HG02943 (cell line): Measurements from ENCODE around the gene VIPR2.
"Not testable (repeated sequence)": the region's sequence is repeated elsewhere in the genome, so short reads cannot be mapped to it uniquely, and the experiment has no call there.

ENCODE experiments used
- ATAC-seq: cut with Tn5 transposase; IDR thresholded peaks from one replicate; pipeline ENCODE4 v1.9.1; 2021; ENCODE audit warnings: mild to moderate bottlenecking, low read depth, moderate library complexity; ENCODE audit not compliant: unreplicated experiment

Gene VIPR2

DNA sequence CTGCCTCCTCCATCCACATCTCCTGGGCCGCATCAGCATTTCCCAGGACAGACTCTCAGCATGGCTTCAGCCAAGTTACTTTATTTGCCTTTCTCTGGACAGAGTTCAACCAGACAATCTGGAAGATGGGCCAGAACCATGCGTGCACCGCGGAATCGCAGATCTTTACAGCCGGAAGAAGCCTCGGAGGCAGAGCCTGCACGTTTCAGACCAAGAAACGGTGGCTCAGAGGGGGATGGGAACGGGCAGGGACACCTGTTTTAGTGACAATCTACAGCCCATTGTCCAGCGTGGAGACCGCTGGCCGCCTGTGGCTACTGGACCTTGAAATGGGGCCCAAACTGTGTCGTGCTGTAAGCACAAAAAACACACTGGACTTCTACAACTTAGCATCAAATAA, 3.5 kb downstream of the VIPR2 start:
- ATAC-seq, result no peak

DNA sequence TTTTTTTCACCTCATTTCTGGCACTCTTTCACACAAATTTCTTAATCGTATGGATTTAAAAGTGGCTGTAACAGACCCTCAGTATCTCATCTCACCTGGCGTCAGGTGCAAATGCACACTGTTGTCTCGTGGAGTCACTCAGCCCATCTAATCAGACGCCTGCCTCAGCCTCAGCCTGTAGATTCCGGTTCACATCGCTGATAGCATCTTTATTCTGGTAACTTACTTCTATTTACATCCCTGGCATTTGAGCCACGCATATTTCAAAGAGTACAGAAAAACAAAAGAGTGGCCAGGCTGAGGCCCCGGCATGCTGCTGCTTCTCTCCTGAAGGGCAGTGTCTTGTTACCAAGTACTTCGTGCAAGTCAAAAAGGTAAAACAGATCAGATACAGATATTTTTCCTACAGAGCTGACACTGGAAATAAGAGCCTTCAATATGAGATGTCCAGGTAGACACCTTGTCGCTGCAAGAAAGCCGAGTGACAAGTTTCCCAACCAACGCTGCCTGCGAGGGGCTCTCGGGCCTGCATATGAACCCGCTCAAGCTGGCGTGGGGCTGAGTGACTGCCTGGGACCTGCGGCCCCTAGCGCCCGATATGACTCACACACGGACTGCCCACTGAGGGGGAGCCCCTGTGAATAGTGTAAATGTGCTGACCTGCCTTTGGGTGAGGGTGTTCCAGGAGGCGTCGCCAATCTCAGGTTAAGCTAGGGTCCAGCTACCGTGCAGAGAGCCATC, 4.3 kb downstream of the VIPR2 start:
- ATAC-seq, result no peak

DNA sequence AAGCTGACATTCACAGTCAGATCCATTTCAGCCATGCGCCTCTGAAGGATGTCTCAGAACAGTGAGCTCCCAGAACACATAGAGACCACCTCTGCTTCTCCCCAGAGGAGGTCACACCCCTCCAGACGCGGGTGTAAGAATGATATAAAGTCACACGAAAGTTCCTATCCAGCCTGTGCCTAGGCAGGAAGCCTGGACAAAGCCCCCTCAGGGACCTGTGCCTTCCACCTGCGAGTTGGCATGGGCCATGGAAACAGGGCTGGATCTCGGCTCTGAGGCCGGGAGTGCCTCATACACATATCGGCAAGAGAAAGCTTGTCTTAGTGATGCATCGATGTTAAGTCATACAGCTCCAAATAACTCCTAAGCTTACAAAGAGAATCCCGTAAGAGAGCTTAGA, 5.0 kb downstream of the VIPR2 start:
- no peak for ATAC-seq

GRCh38 chr7:159139202-159139601, 5.5 kb downstream of the VIPR2 start:
- no peak for ATAC-seq

DNA sequence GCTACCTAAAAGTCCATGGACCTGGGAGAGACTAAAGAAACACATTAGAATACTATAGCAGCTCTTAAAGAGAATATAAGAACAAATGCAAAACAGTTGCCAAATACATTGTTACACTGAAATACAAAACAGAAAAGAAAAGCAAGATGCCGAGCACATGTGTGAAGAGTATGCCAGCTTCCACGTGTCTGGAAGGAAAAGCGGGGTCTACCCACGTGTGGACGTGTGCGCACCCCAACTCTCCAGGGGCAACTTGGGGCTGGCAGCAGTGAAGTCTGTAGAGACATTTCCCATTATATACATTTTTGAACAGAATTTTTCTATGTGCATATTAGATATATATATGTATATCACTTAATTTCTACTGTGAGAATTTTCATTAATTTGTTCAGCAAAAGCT, 6.2 kb downstream of the VIPR2 start:
- ATAC-seq, result no peak

DNA sequence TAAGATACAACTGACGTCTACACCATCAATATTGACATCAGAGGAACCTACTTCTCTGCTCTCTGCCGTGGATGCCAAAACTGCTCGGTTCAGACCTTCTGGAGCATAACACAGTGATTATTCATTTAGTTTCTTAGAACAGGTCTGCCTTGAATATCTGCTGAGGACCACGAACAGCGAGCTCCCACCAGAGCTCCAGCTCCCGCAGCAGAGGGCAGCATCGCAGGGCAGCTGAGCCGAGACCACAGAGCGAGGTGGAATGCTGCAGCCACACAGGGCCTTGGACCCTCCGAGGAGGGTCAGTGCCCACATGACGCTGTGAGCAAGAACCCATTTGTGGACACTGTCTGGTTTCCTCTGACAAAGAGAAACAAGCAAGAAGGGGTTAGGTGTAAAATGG, 6.8 kb downstream of the VIPR2 start:
- no peak for ATAC-seq

DNA sequence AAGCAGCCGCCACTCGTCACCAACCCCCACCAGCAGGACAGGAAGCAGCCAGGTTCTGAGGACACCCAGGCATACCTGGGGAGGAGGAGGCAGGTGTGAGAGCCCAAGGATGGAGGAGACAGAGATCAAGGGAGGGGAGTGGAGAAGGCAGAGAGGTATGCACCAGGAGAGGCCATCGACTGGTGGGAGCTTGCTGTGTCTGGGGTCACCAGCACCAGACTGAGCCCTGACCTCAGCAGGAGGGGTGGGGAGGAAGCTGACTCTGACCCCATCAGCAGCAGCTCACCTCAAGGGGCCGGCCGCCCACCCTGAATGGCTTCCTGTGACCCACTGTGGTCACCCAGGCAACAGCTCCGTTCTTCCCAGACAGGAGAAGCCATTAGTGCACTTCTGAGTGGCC, 7.8 kb downstream of the VIPR2 start:
- ATAC-seq, result no peak

DNA sequence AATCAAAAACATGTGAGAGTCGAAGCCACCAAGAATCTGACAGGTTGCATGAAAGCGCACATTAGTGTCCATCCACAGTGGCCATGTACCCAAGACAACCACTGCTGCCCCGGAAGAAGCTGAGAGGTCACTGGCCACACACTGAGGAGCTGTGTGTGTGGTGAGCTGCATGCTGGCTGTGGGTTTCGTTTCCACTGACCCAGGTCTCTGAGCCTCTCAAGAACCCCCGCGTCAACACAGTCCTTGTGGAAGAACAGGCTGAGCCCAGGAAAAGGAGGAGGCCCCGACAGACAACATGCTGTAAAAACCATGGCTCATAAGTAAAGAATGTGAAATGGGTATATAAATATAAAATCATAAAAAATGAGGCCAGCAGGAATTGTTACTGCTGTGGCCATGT, 8.2 kb downstream of the VIPR2 start:
- ATAC-seq, result no peak

DNA sequence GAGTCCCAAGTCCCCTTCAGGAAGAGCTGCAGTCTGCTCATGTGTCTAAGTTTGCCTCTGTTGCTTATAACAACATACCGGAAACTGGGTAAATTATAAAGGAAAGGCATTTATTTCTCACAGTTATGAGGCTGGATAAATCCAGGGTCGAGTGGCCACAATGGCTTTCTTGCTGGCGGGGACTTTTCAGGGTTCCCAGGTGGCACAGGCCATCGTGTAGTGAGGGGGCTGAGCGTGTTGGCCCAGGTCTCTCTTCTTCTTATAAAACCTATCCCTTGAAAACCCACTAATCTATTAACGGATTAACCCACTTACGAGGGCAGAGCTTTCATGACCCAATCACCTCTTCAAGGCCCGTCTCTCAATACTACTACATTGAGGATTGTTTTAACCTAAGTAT, 8.7 kb downstream of the VIPR2 start:
- no peak for ATAC-seq

- not testable (repeated sequence) for ATAC-seq
Observed at GRCh38 chr7:159132670-159133443, 11.8 kb downstream of the VIPR2 start.

GRCh38 chr7:159130820-159131219, 13.8 kb downstream of the VIPR2 start:
- ATAC-seq, result no peak

- no peak for ATAC-seq
Observed at GRCh38 chr7:159130199-159130775, 14.4 kb downstream of the VIPR2 start.

DNA sequence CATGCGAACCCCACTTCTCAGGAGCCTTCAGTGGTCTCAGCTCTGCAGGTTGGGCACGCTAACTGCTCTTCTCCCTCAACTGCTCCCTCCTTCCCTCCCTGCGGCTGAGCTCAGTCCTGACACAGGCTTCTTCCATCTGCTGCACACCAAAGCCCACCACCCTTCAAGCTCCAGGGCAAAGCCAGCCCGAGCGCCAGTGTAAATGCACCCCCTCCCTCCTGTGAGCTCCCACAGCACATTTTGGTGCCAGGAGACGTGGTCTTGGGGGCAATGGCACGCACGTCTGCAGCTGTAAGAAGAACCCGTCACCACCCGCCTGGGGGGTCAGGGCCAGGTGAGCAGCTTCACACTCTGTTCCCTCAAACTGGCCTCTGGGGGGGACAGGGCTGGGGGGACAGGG, 15.9 kb downstream of the VIPR2 start:
- ATAC-seq, result no peak

DNA sequence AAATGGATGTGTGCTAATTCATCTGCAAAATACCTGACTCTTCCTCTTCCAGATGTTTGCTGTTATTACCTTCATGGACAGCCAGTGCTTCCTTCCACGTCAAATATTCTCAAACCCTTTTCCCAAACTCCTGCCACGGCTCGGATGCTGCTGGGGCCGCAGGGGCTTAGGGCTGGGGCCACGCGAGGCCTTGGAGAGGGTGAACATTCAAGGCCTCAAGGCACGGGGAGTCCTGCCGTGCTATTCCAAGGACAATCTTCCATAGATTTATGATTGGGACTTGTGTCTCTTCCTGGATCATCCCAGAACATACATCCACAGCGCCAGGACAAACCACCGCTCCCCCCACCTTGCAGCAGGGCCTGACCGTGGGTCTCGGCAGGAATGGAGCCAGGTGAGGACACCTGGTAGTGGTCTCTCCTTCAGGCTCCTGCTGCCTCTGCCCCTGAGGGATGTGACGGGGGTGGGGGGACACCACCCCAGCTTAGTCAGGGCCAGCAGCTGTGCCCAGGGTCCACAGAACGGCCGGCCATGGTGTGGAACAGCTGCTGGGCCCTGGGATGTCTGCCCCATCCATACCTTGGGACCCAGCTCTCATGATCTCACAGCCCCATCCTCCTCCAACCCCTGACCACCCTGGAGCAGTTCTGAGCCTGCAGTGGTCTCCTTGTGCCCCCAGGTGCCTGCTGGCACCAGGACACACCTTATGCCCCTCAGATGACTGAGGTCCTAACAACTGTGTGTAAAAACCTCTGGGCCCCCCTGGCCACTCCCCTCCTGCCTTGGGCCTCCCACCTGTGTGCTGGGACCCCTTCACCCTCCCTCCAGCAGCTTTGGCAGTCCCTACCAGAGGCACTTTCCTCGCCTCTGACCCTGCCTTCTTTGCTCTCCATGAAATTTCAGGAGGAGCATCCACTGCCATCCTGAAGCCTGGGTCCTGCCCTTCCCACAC, 16.7 kb downstream of the VIPR2 start:
- no peak for ATAC-seq

GRCh38 chr7:159126311-159127260, 18.1 kb downstream of the VIPR2 start:
- ATAC-seq, result no peak

- ATAC-seq, result no peak
Observed at GRCh38 chr7:159125955-159126270, 18.8 kb downstream of the VIPR2 start.

DNA sequence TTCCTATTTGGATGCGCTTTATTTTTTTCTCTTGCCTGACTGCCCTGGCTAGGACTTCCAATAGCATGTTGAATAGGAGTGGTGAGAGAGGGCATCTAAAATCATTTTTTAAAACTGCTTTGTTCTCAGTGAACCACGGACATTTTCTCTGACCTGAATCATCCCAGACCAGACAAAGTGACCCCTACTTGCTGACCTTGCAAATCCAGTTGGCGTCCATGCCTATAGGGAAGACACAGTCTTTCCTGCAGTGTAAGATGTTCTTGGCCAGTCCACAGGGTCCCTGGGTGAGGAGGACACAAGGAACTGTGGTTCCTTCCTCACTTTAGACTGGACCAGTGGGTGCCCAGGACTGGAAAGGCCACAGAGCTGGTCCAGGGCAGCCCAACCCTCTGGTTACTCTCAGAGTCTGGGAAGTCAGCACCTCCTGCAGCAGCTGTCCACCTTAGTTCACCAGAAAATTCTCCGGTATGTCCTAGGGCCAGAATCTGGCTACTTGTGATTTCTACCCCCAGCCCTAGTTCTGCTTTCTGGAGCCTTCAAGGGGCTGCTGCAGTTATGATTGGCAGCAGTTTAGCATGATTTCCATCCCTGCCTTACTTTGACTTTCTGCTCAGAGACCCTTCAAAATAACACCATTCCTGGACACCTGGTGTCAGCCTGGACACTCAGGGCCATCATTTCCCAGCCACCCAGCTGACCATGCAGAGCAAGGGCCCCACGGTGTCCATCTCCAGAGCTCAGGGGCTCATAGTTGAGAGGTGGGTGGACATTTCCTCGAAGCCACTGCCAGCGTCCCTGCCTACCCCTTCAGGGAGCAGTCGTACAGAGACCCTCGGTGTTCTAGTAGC, 19.3 kb downstream of the VIPR2 start:
- no peak for ATAC-seq

DNA sequence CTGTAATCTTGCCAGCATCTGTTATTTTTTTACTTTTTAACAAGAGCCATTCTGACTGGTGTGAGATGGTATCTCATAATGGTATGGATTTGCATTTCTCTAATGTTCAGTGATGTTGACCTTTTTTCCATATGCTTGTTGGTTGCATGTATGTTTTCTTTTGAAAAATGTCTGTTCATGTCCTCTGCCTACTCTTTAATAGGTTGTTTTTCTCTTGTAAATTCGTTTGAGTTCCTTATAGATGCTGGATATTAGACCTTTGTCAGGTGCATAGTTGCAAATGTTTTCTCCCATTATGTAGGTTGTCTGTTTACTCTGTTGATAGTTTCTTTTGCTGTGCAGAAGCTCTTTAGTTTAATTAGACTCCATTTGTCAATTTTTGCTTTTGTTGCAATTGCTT, 20.9 kb downstream of the VIPR2 start:
- ATAC-seq, result not testable (repeated sequence)

DNA sequence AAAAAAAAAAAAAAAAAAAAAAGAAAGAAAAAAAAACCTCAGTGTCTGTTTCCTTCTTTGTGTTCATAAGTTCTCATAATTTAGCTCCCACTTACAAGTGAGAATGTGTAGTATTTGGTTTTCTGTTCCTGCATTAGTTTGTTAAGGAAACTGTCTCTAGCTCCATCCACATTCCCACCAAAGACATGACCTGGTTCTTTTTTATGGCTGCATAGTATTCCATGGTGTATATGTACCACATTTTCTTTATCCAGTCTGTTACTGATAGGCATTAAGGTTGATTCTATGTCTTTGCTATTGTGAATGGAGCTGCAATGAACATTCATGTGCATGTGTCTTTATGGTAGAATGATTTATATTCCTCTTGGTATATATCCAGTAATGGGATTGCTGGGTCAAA, 21.4 kb downstream of the VIPR2 start:
- not testable (repeated sequence) for ATAC-seq
